GM19455 (cell line): Measurements from ENCODE around the gene KLHL17.
A peak's percentile ranks its signal among the peaks of the same experiment; 100 is the strongest.
"Not testable (repeated sequence)": the region's sequence is repeated elsewhere in the genome, so short reads cannot be mapped to it uniquely, and the experiment has no call there.

Source experiments
- ATAC-seq: cut with Tn5 transposase; IDR thresholded peaks from one replicate; pipeline ENCODE4 v1.9.1; 2021; ENCODE audit not compliant: unreplicated experiment

The KLHL17 gene

DNA sequence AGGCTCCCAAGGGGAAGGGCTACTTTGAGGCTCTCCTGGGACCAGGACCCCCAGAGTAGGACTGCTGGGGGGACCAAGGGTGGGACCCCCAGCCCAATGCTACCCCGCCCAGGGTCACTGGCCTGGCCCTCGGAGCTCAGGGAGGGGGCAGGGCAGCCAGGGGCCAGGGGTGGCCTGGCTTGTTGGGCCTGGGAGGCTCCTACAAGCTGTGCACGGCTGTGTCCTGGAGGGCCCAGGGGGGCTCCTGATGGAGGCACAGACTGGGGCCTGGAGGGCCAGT lies 37.3 kb downstream of the KLHL17 start:
- no peak for ATAC-seq

DNA sequence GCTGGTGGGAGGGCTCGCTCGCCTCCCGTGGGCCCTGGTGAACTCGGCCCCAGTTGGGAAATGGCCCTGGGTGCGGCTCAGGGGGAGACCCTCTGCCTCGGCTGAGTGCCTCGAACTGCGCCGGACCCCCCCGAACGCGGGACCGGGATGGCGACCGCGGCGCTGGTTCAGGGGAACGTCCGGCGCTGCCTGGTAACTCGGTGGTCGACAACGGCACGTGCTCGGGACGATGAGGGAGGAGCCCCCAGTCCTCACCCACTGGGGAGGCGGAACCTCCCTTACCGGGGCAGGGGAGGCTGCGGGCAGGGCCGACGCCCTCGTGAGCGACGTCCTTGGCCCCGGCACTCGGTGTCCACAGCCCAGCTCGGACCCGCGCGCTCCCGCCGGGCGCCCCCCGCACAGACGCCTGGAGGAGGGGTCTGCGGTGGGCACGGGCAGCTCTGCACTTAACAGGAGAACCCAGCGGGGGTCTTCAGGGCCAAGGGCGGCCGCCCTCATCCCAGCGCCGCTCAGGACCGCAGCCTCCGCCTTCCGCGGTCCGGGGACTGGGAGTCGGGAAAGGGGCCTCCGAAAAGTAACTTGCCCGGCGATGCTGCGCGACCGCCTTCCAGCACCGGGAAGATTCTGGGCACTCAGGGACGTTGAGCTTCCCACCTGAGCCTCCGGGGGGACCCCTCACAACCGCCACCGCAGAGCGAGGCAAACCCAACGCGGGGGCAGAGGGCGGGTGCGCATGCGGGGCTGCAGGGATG lies 37.8 kb downstream of the KLHL17 start:
- ATAC-seq, result no peak

DNA sequence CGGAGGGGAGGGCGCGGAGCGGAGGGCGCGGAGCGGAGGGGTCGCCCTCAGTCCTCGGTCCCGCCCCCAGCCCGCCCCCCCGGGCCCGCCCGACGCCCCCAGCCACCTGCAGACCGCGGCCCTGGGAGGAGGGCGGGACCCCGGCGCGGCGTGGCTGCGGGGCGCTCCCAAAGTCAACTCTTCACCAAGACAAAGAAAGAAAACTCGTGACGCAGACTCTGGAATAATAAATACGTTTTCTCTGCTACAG lies 38.3 kb downstream of the KLHL17 start:
- no peak for ATAC-seq

DNA sequence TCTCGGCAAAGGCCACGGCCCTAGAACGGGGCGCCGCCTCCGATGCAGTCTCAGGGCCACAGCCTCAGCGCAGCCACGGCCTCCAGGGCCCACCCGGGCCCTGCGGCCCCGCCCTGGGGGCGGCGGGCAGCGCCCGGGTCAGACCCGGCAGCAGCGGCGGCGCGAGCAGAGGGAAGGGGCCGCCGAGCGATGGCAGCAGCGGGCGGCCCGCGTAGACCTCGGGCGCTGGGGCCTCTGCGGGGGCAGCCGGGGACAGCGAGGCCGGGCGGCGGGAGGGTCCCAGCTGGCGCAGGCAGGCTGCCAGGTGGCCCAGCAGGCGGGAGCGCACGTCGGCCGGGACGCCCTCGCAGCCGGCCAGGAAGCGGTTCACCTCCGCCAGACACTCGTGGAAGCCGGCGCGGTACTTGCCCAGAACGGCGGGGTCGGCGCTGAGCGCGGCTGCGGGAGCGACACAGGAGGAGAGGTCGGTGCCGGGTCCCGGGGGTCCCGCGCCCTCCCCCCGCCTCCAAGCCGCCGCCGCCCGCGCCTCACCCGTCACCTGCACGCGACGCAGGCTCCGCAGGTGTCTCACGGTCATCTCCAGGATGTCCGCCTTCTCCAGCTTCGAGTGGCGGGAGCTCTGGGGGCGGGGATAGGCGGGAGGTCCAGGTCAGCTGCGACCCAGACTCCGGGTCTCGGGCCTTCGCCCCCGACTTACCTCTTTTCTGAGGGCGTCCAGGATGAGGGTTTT lies 38.8 kb downstream of the KLHL17 start:
- ATAC-seq, result no peak

DNA sequence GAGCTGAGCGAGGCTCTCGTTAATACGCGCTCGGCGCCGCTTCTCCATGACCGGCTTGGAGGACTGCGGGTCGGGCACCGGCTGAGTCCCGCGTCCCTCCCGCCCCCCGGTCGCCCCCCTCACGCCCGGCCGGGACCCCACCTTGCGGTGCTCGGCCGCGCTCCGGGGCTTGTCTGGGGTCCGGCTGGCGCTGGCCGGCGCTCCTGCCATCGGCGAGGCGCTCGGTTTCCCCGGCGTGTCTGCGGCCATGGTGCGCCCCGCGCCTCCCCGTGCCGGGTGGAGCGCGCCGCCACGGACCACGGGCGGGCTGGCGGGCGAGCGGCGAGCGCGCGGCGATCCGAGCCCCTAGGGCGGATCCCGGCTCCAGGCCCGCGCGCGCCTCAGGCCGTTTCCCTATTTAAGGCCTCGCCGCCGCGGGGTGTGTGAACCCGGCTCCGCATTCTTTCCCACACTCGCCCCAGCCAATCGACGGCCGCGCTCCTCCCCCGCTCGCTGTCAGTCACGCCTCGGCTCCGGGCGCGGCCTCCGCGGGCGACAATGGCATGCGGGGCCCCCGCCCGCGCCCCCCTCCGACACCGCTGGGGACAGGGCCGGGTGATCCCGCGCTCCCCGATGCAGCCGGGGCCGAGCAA lies 39.5 kb downstream of the KLHL17 start, which contains the start of gene HES4:
HES4 (minus strand) TSS at position 373 of the 632 bp plus-strand sequence; CDS start at position 249, 124 bp downstream.
- peak; percentile 48 for ATAC-seq

DNA sequence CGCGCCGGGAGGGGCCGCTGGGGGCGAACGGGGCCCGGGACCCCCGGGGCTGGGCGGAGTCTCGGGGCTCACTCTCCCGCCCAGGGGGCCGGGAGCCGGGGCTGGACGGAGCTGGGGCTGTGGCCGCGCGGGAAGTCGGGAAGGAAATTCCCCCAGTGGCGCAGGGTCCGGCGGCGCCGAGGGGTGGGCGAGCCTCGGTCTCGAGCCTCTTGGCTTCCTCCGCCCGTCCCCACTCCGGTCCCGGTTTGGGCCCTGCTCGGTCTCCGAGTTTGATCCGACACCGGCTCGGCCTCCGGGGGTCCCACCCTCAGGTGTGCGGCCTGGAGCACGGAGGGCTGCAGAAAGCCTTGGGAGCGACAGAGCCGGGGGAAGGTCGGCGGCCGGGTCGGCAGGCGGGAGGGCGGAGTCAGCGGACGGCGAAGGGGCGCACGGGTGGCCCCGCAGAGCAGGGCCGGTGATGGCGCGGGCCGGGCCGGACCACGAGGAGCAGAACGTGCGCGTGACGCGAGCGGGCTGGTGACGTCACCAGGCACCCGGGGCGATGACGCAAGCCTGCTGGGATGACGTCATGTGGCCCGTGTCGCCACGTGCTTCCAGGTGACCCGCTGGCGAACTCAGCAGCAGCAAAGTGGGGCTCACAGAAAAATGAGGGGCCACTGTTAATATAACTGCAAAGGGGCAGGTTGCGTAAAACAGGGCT lies 40.1 kb downstream of the KLHL17 start:
- ATAC-seq, result peak; percentile 12

DNA sequence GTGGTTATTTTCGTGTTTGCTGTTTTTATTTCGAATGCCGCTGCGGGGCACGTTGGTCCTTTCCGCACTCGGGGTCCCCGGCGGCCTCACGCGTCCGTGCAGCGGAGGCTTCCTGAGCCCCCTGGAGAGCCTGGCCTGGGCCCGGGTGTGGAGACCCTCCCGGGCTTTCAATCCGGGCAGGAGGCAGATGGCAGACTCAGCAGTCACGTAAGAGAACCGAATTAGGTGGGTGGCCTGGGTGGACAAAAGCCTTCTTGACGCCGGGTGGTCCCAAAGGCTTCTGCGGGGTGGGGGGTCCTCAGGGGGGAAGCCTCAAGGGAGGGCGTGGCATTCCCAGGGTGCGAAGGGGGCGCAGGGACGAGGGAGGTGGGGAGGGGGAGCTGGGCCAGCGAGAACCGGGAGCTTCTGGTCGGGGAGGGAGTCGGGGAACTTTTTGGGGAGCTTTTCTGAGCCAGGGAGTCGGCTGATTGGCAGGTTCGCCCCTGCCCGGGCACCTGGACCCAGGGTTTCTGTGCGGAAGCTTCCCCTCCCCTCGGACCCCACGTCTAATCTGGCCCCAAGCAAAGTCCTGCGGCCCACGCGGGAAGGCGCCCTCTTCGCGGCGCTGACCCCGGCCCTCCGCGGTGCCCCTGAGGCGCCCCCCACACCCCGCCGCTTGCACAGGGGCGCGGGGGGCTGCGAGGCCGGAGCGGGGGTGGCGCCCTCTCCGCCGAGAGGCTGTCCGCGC lies 40.8 kb downstream of the KLHL17 start:
- ATAC-seq, result no peak

DNA sequence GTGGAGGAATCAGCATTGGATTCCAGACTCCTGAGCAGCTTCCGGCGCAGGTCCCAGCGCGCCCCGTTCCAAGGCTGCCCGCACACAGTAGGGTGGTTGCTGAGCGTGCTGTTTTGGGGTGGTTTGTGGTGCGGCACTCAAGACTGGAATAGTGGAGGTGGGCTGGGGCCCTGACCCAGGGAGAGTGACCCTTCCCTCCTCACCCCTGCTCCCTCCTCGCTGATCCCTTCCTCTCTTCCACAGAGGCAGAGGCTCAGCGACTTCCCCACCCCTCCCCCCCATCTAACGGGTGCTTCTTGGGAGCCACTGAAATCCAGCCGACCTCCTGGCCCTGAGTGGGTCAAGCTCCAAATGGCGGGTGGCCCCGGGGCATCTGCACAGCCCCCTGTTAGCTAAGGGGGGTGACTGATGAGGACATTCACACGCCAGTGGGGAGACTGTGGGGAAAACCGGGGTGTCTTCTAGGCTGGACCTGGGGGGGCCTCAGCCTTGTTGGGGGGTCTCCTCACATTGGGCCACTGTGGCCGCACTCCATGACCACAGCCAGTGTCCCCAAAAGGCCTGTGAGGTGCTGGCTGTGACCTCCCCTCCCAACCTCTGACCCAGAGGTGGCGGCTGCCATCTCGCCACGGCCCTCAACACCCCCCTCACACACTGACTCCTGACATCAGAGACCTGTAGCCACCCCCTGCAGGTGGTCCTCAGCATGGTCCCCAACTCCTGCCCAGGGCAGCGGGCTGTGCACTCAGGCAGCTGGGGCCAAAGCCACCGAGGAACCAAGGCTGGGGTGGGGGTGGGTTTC lies 43.4 kb downstream of the KLHL17 start:
- no peak for ATAC-seq

DNA sequence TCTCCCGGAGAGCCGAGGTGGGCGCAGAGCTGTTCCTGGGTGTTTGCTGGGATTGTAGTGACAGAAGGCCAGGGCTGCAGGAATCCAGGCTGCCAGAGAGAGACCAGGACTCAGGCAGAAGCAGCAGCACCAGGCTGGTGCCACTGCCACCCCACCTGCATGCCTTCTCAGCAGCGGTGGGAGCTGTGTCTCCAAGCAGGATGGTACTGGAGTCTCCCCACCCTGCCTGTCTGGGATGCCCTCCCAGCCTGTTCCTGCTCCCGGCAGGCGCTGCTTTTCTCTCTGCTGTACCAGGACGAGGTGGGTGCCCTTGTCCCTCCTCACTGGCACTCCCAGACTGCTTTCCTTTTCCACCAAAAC lies 44.0 kb downstream of the KLHL17 start:
- ATAC-seq, result no peak

DNA sequence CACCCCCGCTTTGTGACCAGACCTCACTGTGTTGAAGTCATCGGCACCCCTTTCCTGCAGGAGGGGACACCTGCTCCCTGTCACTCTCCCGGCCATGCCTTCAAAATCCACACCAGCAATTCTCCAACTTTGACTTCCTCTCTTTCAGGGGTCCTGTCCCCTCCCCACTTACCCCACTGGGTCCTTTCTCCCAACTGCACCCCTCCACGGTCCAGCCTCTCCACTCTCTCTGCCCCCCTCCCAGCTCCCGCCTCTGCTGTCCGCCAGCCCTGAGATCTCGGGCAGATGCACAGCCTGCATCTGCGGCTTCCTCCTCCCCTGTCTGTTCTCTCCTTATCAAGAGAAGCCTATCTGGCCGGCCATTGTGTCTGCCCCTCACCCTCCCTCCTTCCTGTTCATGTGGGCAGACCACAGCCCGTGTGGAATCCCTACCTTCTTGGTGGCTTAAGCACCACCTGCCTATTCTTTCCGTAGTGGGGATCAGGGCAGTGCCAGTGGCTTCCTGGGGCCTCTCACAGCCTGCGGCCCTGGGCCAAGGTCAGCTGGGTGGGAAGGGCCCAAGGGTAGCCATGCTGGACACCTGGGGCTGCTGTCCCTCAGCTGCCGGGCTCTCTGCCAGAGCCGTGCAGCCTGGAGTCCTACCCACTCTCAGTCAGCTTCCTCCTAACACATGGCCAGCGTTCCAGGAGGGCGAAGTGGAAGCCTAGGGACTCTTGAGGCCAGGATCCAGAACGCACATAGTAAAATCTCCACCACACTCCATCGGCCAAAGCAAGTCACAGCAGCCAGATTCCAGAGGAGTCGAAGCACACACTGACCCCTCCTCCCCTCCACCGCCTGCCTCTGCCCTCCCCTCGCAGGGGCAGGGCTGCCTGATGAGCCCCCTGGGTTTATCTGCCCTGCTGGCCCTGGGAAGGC lies 44.7 kb downstream of the KLHL17 start:
- no peak for ATAC-seq

DNA sequence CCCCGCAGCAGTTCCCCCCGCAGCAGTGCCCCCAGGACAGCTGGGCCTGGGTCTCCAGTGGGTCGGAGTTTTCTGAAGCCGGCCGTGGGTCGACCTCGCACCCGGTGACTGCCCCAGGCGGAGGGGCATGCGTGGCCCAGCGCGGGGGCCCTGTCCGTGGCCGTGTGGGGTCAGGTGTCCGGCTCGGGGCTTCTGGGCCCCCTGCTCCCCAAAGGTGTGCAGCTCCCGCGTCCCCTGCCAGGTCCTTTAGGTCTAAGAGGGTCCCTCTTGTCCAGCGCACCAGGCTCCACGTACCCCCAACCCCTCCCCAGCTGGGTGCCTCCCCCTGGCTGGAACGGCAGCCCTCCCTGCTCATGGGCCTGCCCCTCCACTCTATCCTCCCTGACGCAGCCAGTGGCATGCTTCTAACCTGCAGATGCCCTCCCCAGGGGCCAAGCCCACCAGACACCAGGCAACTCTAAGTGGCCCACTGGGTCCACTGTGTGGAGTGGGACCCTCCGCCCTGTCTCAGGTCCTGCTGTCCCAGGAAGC lies 45.5 kb downstream of the KLHL17 start:
- ATAC-seq, result no peak

DNA sequence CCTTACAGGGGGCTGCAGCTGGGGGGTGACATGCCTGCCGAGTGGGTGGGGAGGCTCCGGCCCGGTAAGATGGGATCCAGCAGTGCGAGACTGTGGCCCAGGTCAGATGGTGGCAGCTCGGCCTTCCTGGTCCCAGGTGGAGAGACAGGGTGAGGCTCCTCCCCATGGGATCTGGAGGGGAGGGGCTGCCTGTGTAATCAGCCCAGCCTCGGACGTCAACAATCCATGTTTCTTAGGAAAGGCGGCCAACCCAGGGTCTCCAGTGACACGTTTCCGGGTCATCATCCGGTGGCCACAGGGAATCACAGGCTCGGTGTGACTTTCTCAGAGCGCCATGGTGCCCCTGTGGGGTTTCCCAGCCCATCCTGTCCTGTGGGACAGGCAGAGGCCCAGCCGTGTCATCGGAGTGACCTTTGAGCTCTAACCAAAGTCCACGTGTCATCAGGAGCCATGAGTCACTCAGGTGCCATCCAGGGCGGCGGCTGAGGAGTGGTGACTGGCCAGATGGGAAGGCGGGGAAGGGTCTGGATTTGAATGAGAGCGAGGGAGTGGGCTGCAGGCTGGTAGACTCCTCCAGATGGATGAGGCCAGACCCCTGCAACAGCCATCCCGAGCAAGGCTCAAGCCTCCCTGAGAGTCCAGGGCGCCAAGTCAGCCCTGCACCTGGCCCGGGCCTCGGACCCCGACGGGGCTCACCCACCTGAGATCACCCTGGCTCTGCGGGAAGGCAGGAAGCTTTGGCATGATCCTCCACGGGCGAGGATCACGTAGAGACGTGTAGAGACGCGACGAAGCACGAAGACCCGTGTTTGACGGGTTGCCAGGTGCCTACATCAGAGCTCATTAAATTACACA lies 46.1 kb downstream of the KLHL17 start:
- no peak for ATAC-seq

DNA sequence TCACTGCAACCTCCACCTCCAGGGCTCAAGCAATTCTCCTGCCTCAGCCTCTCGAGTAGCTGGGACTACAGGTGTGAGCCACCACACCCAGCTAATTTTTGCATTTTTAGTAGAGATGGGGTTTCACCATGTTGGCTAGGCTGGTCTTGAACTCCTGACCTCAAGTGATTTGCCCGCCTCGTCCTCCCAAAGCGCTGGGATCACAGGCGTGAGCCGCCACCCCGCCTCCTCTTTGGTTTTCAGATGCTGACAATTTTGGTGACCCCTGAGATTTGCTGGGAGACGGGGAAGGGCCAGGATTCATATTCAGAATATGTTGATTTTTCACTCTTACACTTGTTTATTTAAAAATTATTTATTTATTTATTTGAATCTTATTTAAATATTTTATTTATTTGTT lies 49.7 kb downstream of the KLHL17 start:
- ATAC-seq, result not testable (repeated sequence)

DNA sequence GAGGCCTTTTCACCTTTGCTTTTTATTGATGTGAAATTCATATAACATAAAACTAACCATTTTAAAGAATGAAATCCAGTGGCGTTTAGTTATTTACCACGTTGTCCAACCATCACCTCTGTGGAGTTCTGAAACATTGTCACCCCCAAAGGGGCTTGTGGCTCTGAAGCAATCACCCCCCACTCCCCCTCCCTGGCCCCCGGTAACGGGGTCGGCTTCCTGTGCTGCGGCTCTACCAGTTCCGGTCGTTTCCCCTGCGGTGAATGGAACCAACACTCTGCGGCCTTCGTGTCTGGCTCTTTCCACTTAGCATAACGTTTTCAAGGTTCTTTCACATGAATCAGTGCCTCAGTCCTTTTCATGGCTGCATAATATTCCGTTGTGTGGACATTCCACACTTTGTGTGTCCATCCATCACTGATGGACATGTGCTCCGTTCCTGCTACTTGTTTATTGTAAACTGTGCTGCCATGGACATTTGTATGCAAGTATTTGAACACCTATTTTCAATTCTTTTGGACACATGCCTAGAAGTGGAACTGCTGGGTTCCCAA lies 51.1 kb downstream of the KLHL17 start:
- ATAC-seq, result no peak

DNA sequence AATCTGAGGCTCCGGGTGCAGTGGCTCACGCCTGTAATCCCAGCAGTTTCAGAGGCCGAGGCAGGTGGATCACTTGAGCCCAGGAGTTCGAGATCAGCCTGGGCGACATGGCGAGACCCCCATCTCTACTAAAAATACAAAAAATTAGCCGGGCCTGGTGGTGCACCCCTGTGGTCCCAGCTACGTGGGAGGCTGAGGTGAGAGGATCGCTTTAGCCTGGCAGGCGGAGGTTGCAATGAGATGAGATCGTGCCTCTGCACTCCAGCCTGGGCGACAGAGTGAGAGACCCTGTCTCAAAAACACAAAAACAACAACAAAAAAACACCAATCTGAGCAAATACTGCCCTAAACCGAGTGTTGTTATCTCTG lies 52.3 kb downstream of the KLHL17 start:
- ATAC-seq, result not testable (repeated sequence)

DNA sequence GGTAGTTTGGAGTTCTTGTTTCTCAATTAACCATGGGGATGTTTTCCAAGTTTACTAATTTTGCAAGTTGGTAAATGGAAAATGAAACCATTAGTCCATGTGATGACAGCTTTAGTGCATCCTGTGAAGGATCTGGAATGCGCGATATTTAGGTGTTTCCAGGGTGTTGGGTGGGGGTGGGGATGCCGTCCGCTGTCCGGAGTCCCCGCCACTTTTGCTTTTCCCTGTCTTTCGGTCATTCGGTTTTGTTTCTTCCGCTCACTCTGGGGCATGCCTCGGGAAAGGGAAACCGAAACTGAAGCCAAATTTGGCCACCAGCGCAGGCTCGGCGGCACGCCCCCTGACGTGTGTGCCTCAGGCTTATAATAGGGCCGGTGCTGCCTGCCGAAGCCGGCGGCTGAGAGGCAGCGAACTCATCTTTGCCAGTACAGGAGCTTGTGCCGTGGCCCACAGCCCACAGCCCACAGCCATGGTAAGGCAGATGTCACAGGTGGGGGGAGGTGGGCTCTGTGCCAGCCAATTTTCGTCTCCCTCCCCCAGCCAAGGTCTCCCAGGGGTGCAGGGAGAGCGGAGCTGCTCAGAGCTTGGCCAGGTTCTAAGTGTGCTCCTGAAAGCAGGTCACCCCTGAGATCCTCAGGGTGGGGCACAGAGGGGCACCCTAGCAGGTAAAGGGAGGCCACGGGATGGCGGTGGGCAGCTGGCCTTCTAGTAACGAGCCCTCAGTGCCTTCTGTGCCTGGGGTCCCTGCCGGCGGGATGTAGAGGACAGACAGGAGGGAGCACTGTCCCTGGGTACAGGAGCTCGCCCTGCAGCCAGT lies 52.9 kb downstream of the KLHL17 start, which contains the start of gene ISG15:
ISG15 (plus strand) TSS at position 393 of the 817 bp plus-strand sequence; CDS start at position 470, 77 bp downstream.
- peak; percentile 84 for ATAC-seq
